GM06990 (cell line): Measurements from ENCODE around the gene PHF14.

Experiments
- DNase-seq: peaks from one replicate; pipeline ENCODE4 v3.0.0-alpha.2; 2011; ENCODE audit not compliant: insufficient read length; ENCODE audit errors: extremely low read depth
- H3K27me3 ChIP-seq: replicated peaks from 2 replicates; pipeline ENCODE4 v1.6.0; 2011; ENCODE audit warnings: low read length; ENCODE audit not compliant: control insufficient read depth, insufficient read depth
- H3K36me3 ChIP-seq: 2 replicates; pipeline ENCODE4 v1.5.1; 2011; ENCODE audit warnings: low read length; ENCODE audit not compliant: control insufficient read depth, insufficient read depth
- H3K4me3 ChIP-seq: replicated peaks from 2 replicates; pipeline ENCODE4 v1.5.1; 2011; ENCODE audit warnings: low read depth, mild to moderate bottlenecking, control low read depth, low read length
- CTCF ChIP-seq: IDR thresholded peaks from 2 replicates; pipeline ENCODE4 v1.5.1; 2011; ENCODE audit warnings: low read length, control low read depth, mild to moderate bottlenecking, inconsistent platforms; ENCODE audit not compliant: insufficient read depth, poor library complexity, severe bottlenecking

PHF14 gene

DNA sequence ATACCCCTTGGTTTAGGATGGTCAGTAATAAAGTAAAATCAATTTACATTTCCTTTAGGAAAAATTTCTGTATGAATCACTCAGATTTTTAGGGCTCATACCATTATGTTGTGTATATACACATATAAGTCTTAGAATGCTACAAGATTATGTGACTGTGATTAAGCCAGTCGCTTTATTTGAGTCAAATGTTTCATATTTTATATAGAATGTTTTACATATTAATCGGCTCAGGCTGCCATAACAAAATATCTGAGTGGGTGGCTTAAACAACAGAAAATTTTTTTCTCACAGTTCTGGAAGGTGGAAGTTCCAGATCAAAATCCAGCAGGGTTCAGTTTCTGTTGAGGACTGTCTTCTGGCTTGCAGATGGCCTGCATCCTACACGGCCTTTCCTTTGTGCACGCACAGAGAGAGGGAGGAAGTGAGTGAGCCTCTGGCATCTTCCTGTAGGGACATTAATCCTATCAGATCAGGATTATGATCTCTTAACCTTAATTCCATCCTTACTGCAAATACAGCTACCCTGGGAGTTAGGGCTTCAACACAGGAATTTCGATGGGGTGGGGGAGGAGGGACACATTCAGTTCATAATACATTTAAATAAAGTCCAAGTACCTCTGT lies 198.0 kb downstream of the PHF14 start:
- no peak for TF ChIP-seq CTCF
- Histone ChIP-seq H3K36me3 (no peaks in the 10 kb centered on the region), H3K4me3 (no peak overlapping the region), H3K27me3 (no peaks in the 10 kb centered on the region)
- no peak for DNase-seq

- no peaks in the 10 kb centered on the region for H3K27me3 ChIP-seq
- no peak for TF ChIP-seq CTCF
- no peak overlapping the region for H3K4me3 ChIP-seq
Observed at GRCh38 chr7:11172835-11173234, 199.2 kb downstream of the PHF14 start.

GRCh38 chr7:11175371-11175770 lies 201.7 kb downstream of the PHF14 start:
- DNase-seq = no peak
- TF ChIP-seq CTCF = no peak
- no peaks in the 10 kb centered on the region for H3K36me3 ChIP-seq
- no peaks in the 10 kb centered on the region for H3K27me3 ChIP-seq
- no peak overlapping the region for H3K4me3 ChIP-seq

More at GRCh38 chr7:11172835-11173234, 199.2 kb downstream of the PHF14 start:
- no peak for DNase-seq
- H3K36me3 ChIP-seq = no peaks in the 10 kb centered on the region

DNA sequence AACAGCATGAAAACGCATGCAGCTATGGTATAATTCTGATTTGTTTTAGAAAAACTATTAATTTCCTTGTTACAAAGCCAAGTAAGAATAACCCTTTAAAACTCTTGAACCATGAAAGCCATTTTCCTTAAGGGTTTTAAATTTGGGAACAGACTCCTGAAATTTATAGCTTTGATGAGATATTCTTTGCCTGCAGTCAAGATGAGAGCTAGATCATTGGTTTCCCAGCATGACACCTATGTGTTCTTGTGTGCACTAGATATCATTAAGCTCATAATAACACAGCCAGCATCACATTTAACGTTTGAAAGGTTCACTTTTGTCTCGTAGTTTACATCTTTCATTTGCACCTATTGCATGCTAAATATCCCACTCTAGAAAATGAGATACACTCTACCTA lies 202.2 kb downstream of the PHF14 start:
- H3K36me3 ChIP-seq = no peaks in the 10 kb centered on the region
- no peak overlapping the region for H3K4me3 ChIP-seq
- H3K27me3 ChIP-seq = no peaks in the 10 kb centered on the region
- no peak for DNase-seq
- no peak for TF ChIP-seq CTCF

- Histone ChIP-seq H3K4me3 (no peak overlapping the region), H3K27me3 (no peaks in the 10 kb centered on the region), H3K36me3 (no peaks in the 10 kb centered on the region)
- TF ChIP-seq CTCF = no peak
- no peak for DNase-seq
Observed at GRCh38 chr7:11176985-11177555, 203.4 kb downstream of the PHF14 start.

- Histone ChIP-seq H3K27me3 (no peaks in the 10 kb centered on the region), H3K36me3 (no peaks in the 10 kb centered on the region), H3K4me3 (no peak overlapping the region)
- no peak for DNase-seq
- TF ChIP-seq CTCF = no peak
Observed at GRCh38 chr7:11177793-11178192, 204.1 kb downstream of the PHF14 start.
